ENCODE results near the gene HTD2.
"Not testable (repeated sequence)": the region's sequence is repeated elsewhere in the genome, so short reads cannot be mapped to it uniquely, and the experiment has no call there.

The HTD2 gene

DNA sequence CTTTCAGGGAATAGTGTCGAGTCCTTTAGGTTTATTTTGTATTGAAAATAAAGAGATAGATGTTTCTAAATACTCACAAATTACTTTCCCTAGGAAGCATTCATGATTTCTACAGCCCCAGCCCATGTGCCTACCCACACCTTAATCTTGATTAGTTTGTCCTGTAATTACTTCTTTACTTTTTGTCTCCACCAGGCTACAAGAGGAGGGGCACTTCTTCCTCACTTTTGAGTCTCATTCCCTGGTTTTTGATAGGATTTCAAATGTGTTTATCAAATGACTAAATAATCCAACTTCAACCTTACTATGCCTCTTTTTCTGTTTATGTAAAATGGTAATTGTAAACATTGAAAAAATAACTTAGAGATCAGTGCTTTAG, 28.2 kb downstream of the HTD2 start:
- no peaks in the 10 kb centered on the region for H3K27me3 Mint-ChIP-seq
- H3K27ac Mint-ChIP-seq = peak overlapping the region; percentile 88
- no peaks in the 10 kb centered on the region for H3K9me3 Mint-ChIP-seq
- H3K4me3 Mint-ChIP-seq = peak overlapping the region; percentile 98
- peaks cover 57% of the 10 kb centered on the region for H3K4me1 Mint-ChIP-seq
- H3K36me3 Mint-ChIP-seq = peaks cover 16% of the 10 kb centered on the region
- ATAC-seq = no peak

DNA sequence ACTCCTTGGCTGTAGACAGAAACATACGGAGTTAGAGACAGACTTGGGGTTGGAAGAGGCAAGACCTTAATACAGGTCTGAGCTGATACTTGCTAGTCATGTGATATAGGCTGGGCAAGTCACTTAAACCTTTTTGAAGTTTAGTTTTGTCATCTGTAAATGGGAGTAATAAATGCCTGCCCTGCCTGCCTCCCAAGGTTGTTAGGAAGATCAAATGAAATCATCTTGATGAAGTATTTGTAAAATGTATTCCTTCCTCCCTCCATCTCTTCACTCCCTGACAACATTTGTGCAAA, 29.3 kb downstream of the HTD2 start:
- peaks cover 59% of the 10 kb centered on the region for H3K4me1 Mint-ChIP-seq
- H3K9me3 Mint-ChIP-seq = no peaks in the 10 kb centered on the region
- H3K27me3 Mint-ChIP-seq = no peaks in the 10 kb centered on the region
- ATAC-seq = no peak
- H3K36me3 Mint-ChIP-seq = peaks cover 16% of the 10 kb centered on the region
- peak overlapping the region; percentile 88 for H3K27ac Mint-ChIP-seq
- peak overlapping the region; percentile 98 for H3K4me3 Mint-ChIP-seq

DNA sequence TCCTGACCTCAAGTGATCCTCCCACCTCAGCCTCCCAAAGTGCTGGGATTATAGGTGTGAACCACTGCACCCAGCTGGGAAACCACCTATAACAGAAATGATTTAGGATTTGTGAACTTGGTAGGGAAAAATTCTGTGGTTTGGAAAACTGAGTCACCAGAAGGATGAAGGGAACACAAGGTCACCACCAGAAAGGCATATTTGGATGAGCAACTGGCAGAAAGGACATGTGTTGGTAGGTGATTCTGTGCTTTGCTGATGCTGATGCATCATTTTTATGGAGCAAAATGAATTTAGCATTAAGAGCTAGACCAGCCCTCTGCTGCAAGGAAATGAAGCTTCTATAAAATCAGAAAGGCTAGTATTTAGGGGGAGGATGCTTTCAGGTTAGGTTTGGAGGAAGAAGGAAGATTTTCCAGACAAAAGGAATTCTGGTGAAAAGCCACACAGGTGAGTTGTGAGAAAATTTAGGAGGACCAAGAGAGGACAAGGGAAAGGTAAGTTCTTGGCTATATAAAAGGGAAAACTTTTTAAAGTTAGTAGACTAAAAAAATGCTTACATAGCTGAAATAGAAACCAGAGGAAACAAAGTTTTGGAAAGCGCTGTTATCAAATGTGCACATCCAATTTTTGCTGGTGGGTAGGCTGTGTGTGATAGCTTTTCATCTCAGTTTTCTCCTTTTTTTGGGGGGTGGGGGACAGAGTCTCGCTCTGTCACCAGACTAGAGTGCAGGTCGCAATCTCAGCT, 30.0 kb downstream of the HTD2 start:
- H3K4me3 Mint-ChIP-seq = peak overlapping the region; percentile 21
- H3K27ac Mint-ChIP-seq = peak overlapping the region; percentile 88
- H3K4me1 Mint-ChIP-seq = peaks cover 66% of the 10 kb centered on the region
- H3K36me3 Mint-ChIP-seq = peaks cover 23% of the 10 kb centered on the region
- H3K27me3 Mint-ChIP-seq = no peaks in the 10 kb centered on the region
- no peak for ATAC-seq
- H3K9me3 Mint-ChIP-seq = no peaks in the 10 kb centered on the region

- H3K27ac Mint-ChIP-seq = peak overlapping the region; percentile 32
- no peaks in the 10 kb centered on the region for H3K27me3 Mint-ChIP-seq
- H3K36me3 Mint-ChIP-seq = peaks cover 26% of the 10 kb centered on the region
- no peak overlapping the region for H3K4me3 Mint-ChIP-seq
- peaks cover 66% of the 10 kb centered on the region for H3K4me1 Mint-ChIP-seq
- ATAC-seq = no peak
- H3K9me3 Mint-ChIP-seq = no peaks in the 10 kb centered on the region
These were observed 30.9 kb downstream of the HTD2 start for GRCh38 chr3:58337190-58337589.

GRCh38 chr3:58339146-58339545, 32.8 kb downstream of the HTD2 start:
- H3K4me3 Mint-ChIP-seq = peak overlapping the region; percentile 51
- ATAC-seq = not testable (repeated sequence)
- H3K36me3 Mint-ChIP-seq = peaks cover 40% of the 10 kb centered on the region

DNA sequence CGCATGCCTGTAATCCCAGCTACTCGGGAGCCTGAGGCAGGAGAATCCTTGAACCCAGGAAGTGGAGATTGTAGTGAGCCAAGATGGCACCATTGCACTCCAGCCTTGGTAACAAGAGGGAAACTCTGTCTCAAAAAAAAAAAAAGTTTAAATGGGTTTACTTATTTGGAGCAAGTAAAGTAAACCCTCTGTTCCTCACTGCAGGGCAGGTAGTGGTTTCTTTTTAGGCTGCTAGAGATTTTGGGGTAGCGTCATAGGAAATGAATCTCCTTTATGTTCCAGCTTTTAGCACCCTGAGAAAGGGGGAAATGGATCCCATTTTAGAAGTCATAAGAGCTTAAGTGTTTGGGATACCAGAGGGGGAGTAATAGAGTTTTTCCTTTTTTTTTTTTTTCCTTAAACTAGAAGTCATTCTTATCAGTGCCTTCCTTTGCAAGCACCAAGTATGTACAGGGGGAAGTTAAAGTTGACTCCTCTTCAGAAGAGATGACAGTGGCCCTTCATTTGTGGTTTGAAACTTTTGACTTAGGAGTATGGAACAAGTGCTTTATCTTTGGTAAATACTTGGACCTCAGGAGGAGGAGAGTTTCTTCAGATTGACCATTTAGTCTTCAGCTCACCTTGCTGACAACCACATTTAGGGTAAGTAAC, 34.4 kb downstream of the HTD2 start:
- Mint-ChIP-seq H3K27ac (peak overlapping the region; percentile 75), H3K9me3 (no peaks in the 10 kb centered on the region), H3K36me3 (peaks cover 40% of the 10 kb centered on the region), H3K4me1 (peaks cover 67% of the 10 kb centered on the region), H3K4me3 (peak overlapping the region; percentile 29), H3K27me3 (no peaks in the 10 kb centered on the region)
- ATAC-seq = no peak

More at GRCh38 chr3:58339146-58339545, 32.8 kb downstream of the HTD2 start:
- H3K9me3 Mint-ChIP-seq, H3K27me3 Mint-ChIP-seq: not testable (repeated sequence)
- Mint-ChIP-seq H3K4me1 (peaks cover 74% of the 10 kb centered on the region), H3K27ac (peak overlapping the region; percentile 79)

GRCh38 chr3:58341376-58341775, 35.1 kb downstream of the HTD2 start:
- H3K4me1 Mint-ChIP-seq = peaks cover 67% of the 10 kb centered on the region
- no peak overlapping the region for H3K4me3 Mint-ChIP-seq
- no peaks in the 10 kb centered on the region for H3K27me3 Mint-ChIP-seq
- no peaks in the 10 kb centered on the region for H3K9me3 Mint-ChIP-seq
- no peak for ATAC-seq
- peak overlapping the region; percentile 75 for H3K27ac Mint-ChIP-seq
- H3K36me3 Mint-ChIP-seq = peaks cover 34% of the 10 kb centered on the region

DNA sequence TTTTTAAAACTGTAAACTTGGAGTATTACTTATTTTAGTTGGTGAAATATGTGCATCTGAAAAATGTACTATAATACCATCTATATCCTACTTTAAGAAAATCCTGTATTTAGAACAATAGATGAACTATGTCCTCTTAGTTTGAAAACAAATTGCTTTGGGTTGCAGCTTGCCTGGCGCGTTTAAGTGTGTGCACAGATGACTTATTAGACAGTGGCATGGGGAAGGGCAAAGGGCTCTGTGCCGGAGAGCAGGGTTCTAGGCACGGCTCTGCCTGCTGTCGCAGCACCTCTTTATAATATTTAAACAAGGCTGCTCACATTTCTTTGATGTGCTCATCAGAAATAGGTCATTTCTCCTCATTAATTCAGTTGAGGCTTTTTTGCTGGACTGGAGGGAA, 36.4 kb downstream of the HTD2 start:
- H3K36me3 Mint-ChIP-seq = peaks cover 33% of the 10 kb centered on the region
- H3K4me3 Mint-ChIP-seq = no peak overlapping the region
- no peak for ATAC-seq
- H3K9me3 Mint-ChIP-seq = no peaks in the 10 kb centered on the region
- H3K4me1 Mint-ChIP-seq = peaks cover 71% of the 10 kb centered on the region
- peak overlapping the region; percentile 84 for H3K27ac Mint-ChIP-seq
- H3K27me3 Mint-ChIP-seq = no peaks in the 10 kb centered on the region

DNA sequence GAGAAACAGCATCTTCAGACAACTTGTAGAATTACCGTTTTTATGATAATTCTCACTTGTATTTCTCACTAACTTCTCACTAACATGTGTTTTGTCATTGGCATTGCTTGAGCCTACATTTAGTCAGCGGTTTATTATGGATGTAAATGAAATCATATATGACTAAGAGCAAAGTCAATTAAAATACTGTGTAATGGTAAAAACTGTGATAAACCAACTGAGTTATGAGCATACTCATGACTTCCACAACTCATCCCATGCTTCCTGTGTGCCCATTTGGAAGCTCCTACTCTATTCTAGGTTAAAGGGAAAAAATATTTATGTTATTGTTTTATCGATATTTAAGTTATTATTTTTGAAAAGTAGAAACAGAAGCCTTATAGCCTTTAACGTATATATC, 39.1 kb downstream of the HTD2 start:
- ATAC-seq = no peak
- Mint-ChIP-seq H3K4me3 (no peak overlapping the region), H3K36me3 (peaks cover 24% of the 10 kb centered on the region), H3K4me1 (peaks cover 85% of the 10 kb centered on the region), H3K27ac (peak overlapping the region; percentile 84), H3K9me3 (no peaks in the 10 kb centered on the region), H3K27me3 (no peaks in the 10 kb centered on the region)

DNA sequence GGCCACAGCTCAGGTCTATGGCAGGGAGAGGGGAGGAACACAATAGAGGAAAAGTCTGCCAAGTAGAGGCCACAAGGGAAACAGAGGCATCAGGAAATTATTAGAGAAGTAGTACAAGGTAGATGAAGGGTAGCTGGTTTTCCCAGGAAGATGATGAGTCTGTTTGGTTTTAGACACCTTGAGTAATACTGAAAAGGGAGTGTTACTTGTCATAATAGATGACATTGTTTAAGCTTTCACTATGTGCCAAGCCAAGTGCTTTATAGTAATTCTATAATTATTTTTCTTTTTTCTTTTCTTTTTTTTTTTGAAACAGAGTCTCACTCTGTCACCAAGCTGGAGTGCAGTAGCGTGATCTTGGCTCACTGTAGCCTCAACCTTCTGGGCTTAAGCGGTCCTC, 40.0 kb downstream of the HTD2 start:
- Mint-ChIP-seq H3K36me3 (peaks cover 16% of the 10 kb centered on the region), H3K27ac (peak overlapping the region; percentile 17), H3K9me3 (no peaks in the 10 kb centered on the region), H3K4me1 (peaks cover 85% of the 10 kb centered on the region), H3K4me3 (no peak overlapping the region), H3K27me3 (no peaks in the 10 kb centered on the region)
- ATAC-seq = no peak

- Mint-ChIP-seq H3K4me3 (no peak overlapping the region), H3K36me3 (peaks cover 16% of the 10 kb centered on the region), H3K27me3 (no peaks in the 10 kb centered on the region), H3K9me3 (no peaks in the 10 kb centered on the region), H3K27ac (peak overlapping the region; percentile 76), H3K4me1 (peaks cover 88% of the 10 kb centered on the region)
- ATAC-seq = no peak
These were observed 41.7 kb downstream of the HTD2 start for GRCh38 chr3:58347984-58348383.

GRCh38 chr3:58349792-58350626, 43.7 kb downstream of the HTD2 start:
- Mint-ChIP-seq H3K4me3 (peak overlapping the region; percentile 72), H3K4me1 (peaks cover 89% of the 10 kb centered on the region), H3K27ac (peak overlapping the region; percentile 87)

GRCh38 chr3:58350627-58351013, 44.3 kb downstream of the HTD2 start:
- no peak for ATAC-seq
- Mint-ChIP-seq H3K4me1 (peaks cover 93% of the 10 kb centered on the region), H3K9me3 (no peaks in the 10 kb centered on the region), H3K36me3 (peaks cover 6% of the 10 kb centered on the region), H3K27me3 (no peaks in the 10 kb centered on the region), H3K4me3 (peak overlapping the region; percentile 72), H3K27ac (peak overlapping the region; percentile 87)

More at GRCh38 chr3:58349792-58350626, 43.7 kb downstream of the HTD2 start:
- Mint-ChIP-seq H3K27me3 (no peaks in the 10 kb centered on the region), H3K36me3 (peaks cover 6% of the 10 kb centered on the region), H3K9me3 (no peaks in the 10 kb centered on the region)
- ATAC-seq = peak; percentile 95

DNA sequence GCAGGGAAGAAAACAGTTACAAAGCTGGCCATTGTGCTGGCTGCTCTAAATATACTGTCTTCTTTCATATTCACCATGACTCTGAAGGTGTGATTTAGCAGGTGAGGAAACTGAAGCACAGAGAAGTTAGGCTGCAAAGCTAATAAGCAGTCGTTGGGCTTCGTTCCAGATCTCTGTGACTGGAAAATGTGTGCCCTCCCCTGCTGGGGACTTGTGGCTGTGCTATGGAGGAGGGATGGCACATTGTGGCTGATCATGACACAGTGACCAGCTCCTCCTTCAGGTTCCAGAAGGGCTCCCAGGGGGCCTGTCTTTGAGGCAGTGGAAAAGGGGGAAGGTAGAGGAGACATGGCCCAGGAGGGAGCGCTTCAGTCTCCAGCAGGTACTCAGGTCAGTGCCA, 45.6 kb downstream of the HTD2 start:
- peaks cover 6% of the 10 kb centered on the region for H3K36me3 Mint-ChIP-seq
- H3K9me3 Mint-ChIP-seq = no peaks in the 10 kb centered on the region
- H3K4me1 Mint-ChIP-seq = peaks cover 97% of the 10 kb centered on the region
- H3K27ac Mint-ChIP-seq = peak overlapping the region; percentile 87
- peak; percentile 3 for ATAC-seq
- H3K4me3 Mint-ChIP-seq = peak overlapping the region; percentile 70
- no peaks in the 10 kb centered on the region for H3K27me3 Mint-ChIP-seq

DNA sequence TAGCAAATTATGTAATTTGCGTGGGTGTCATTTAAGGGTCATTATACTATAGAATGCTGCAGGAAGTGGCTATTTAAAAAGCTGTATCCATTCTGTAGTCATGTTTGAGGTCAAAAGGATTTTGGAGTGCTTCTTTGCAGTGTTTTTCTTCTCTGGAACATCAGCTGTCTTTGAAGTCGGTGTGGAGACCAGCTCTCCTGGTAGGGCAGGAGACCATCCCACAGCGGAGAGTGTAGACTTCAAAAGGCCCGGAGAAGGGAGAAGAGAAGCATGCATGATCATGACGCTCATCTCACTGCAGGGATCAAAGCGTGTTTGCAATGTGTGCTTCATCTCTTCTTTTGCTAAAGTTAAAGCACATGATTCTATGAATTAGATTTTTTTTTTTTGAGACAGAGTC, 46.3 kb downstream of the HTD2 start:
- H3K27ac Mint-ChIP-seq = peak overlapping the region; percentile 87
- H3K4me1 Mint-ChIP-seq = peaks cover 97% of the 10 kb centered on the region
- H3K4me3 Mint-ChIP-seq = peak overlapping the region; percentile 80
- H3K9me3 Mint-ChIP-seq = no peaks in the 10 kb centered on the region
- no peaks in the 10 kb centered on the region for H3K27me3 Mint-ChIP-seq
- no peak for ATAC-seq
- H3K36me3 Mint-ChIP-seq = peaks cover 6% of the 10 kb centered on the region

Measured in stimulated activated memory B cell treated with anti-CD40 and anti-IgM and Interleukin-4, amounts not matched to agents 10 μg/mL and 1 μg/mL and 100 μg/mL, for 72 hours (primary cell).